Endothelial cell of umbilical vein (primary cell): ENCODE measurements around the gene HSBP1. TPM values are rescaled to one million over a fixed set of nuclear protein-coding genes. Genes with fewer than 3 reads are reported as not detected.

Experiments used
- BruUV-seq: library from RNA; stranded (reverse); fragments of 400-500 nt; replicated peaks from 2 replicates; lab custom pipeline; 2021; lab: Mats Ljungman, UMichigan
- CTCF ChIA-PET: fragments of 300-600, 350-600 bp; sonication (Branson Sonifier 250); formaldehyde crosslinking; loops from one replicate; lab custom pipeline; 2021; ENCODE audit warnings: antibody characterized with exemption, inconsistent platforms; lab: Charles Lee
- POLR2A ChIA-PET: fragments of 300-600, 350-600 bp; sonication (Branson Sonifier 250); formaldehyde crosslinking; loops from one replicate; lab custom pipeline; 2021; ENCODE audit warnings: antibody characterized with exemption, inconsistent platforms; lab: Charles Lee
- DNase-seq: peaks from one replicate; pipeline ENCODE4 v3.0.0-alpha.2; 2011; ENCODE audit warnings: low read depth, low spot score
- FAIRE-seq: peaks from 2 replicates; lab custom pipeline; 2011; peaks lifted over from hg19 to GRCh38; lab: Jason Lieb, UNC
- H2AFZ ChIP-seq: 2 replicates; pipeline ENCODE4 v1.6.0; 2012; ENCODE audit warnings: low read depth, low read length, control low read depth, inconsistent platforms
- H3K27ac ChIP-seq: 2 replicates; pipeline ENCODE4 v1.5.1; 2011; ENCODE audit warnings: low read depth, mild to moderate bottlenecking, control low read depth, low read length, moderate library complexity; ENCODE audit not compliant: insufficient read depth
- H3K27me3 ChIP-seq, 2 experiments: 2 replicates each; pipeline versions ENCODE4 v1.6.0 to v1.6.1; 2011; ENCODE audit warnings: low read length in 2 of 2, mixed read lengths in 1 of 2; ENCODE audit not compliant: control insufficient read depth in 2 of 2, insufficient read depth in 2 of 2
- H3K36me3 ChIP-seq, 2 experiments: 2 replicates in 1 of 2; 3 replicates in 1 of 2; pipeline ENCODE4 v1.5.1; 2011; ENCODE audit warnings: low read length in 2 of 2, mild to moderate bottlenecking in 1 of 2, moderate library complexity in 1 of 2; ENCODE audit not compliant: control insufficient read depth in 2 of 2, insufficient read depth in 2 of 2; ENCODE audit errors: extremely low read depth in 1 of 2
- H3K4me1 ChIP-seq: 3 replicates; pipeline ENCODE4 v1.5.1; 2011; ENCODE audit warnings: mild to moderate bottlenecking, low read length; ENCODE audit not compliant: control insufficient read depth, insufficient read depth; ENCODE audit errors: extremely low read depth
- H3K4me2 ChIP-seq: 2 replicates; pipeline ENCODE4 v1.6.1; 2011; ENCODE audit warnings: low read length, control low read depth, mixed read lengths; ENCODE audit not compliant: insufficient read depth
- H3K4me3 ChIP-seq, 3 experiments: fragments of 200-600 bp in 1 of 3; sonication (generic), shearing (Covaris generic) in 1 of 3; replicated peaks in 1 of 3; 2 replicates each; pipeline ENCODE4 v1.5.1; 2011 to 2016; ENCODE audit warnings: control low read depth in 3 of 3, low read length in 3 of 3, mild to moderate bottlenecking in 2 of 3, inconsistent platforms in 1 of 3, low read depth in 1 of 3, moderate library complexity in 1 of 3; ENCODE audit not compliant: insufficient read depth in 1 of 3
- H3K79me2 ChIP-seq: 2 replicates; pipeline ENCODE4 v1.6.0; 2012; ENCODE audit warnings: low read length, inconsistent platforms; ENCODE audit not compliant: control insufficient read depth, insufficient read depth
- H3K9ac ChIP-seq: replicated peaks from 2 replicates; pipeline ENCODE3; 2011; ENCODE audit warnings: low read length, control low read depth; ENCODE audit not compliant: insufficient read depth; ENCODE audit errors: extremely low read depth
- H3K9me1 ChIP-seq: replicated peaks from 3 replicates; pipeline ENCODE4 v1.6.0; 2011; ENCODE audit warnings: mild to moderate bottlenecking, low read length; ENCODE audit not compliant: control insufficient read depth, insufficient read depth; ENCODE audit errors: extremely low read depth
- H3K9me3 ChIP-seq: replicated peaks from 2 replicates; pipeline ENCODE4 v1.5.1; 2012; ENCODE audit warnings: low read length, inconsistent platforms; ENCODE audit not compliant: control insufficient read depth, insufficient read depth
- H4K20me1 ChIP-seq: replicated peaks from 2 replicates; pipeline ENCODE3; 2011; ENCODE audit warnings: mild to moderate bottlenecking, low read length; ENCODE audit not compliant: control insufficient read depth, insufficient read depth; ENCODE audit errors: extremely low read depth
- EZH2 ChIP-seq: IDR thresholded peaks from 2 replicates; pipeline ENCODE4 v1.6.1; 2012; ENCODE audit warnings: borderline replicate concordance, low read depth, mild to moderate bottlenecking, moderate library complexity, low read length, inconsistent platforms; ENCODE audit not compliant: severe bottlenecking
- FOS ChIP-seq: IDR thresholded peaks from 2 replicates; pipeline ENCODE4 v1.6.1; 2011; ENCODE audit warnings: mild to moderate bottlenecking, low read length, moderate library complexity, borderline replicate concordance; ENCODE audit not compliant: insufficient read depth
- GATA2 ChIP-seq: IDR thresholded peaks from 2 replicates; pipeline ENCODE4 v1.7.0; 2011; ENCODE audit warnings: low read depth, mild to moderate bottlenecking, moderate library complexity, mixed read lengths, low read length; ENCODE audit not compliant: insufficient read length, insufficient read depth
- JUN ChIP-seq: IDR thresholded peaks from 2 replicates; pipeline ENCODE4 v1.6.1; 2011; ENCODE audit warnings: borderline replicate concordance, low read depth; ENCODE audit not compliant: insufficient read length, insufficient read depth
- MYC ChIP-seq: IDR thresholded peaks from one replicate; pipeline ENCODE4 v1.6.1; 2011; ENCODE audit warnings: mild to moderate bottlenecking, low read depth, low read length
- POLR2A ChIP-seq: IDR thresholded peaks from 2 replicates; pipeline ENCODE4 v1.6.1; 2012; ENCODE audit warnings: low read depth, mild to moderate bottlenecking, control low read depth, low read length
- POLR2AphosphoS5 ChIP-seq: IDR thresholded peaks from 2 replicates; pipeline ENCODE4 v1.6.1; 2012; ENCODE audit warnings: low read depth, mild to moderate bottlenecking, control low read depth, low read length, moderate library complexity; ENCODE audit not compliant: insufficient read depth
- dilution Hi-C: fragments of 300-500 bp; cut with MboI; formaldehyde crosslinking; loops from one replicate; pipeline ENCODE4 v1.15.0; 2019; ENCODE audit warnings: low sequenced_read_pairs; ENCODE audit not compliant: extremely low pct_ligation_motif_present
- intact Hi-C: fragments of 100-400 bp; cut with micrococcal nuclease; formaldehyde crosslinking; loops from one replicate; pipeline ENCODE4 v1.10.0; 2022
- polyA plus RNA-seq, 4 experiments: library from polyadenylated mRNA; depleted of rRNA in 3 of 4; stranded (reverse) in 3 of 4; unstranded in 1 of 4; fragments of >200 nt; gene quantifications; 2 replicates each; pipeline versions ENCODE4 v1.2.1 to v1.2.3, GENCODE V29; 2011 to 2012; ENCODE audit warnings: missing spikeins in 1 of 4
- total RNA-seq: library from RNA; stranded (reverse); gene quantifications from 2 replicates; pipeline ENCODE4 v1.2.3, GENCODE V29; 2021
- TF ChIP-seq, protein P1 (sequence below): IDR thresholded peaks from 2 replicates; pipeline ENCODE4 v1.6.1; 2011; ENCODE audit not compliant: insufficient read depth, insufficient read length
- TF ChIP-seq, protein P2 (sequence below), 2 donors: IDR thresholded peaks; 1 replicate in 1 of 2; 2 replicates in 1 of 2; pipeline ENCODE4 v1.5.1; 2011; ENCODE audit warnings: low read length in 2 of 2, mild to moderate bottlenecking in 2 of 2, moderate library complexity in 2 of 2, control low read depth in 1 of 2, inconsistent platforms in 1 of 2, low read depth in 1 of 2; ENCODE audit not compliant: insufficient read depth in 1 of 2; ENCODE audit errors: extremely low read depth in 1 of 2

The HSBP1 gene
- total and polyA plus RNA-seq, 2 donors (not counting 3 experiments of a cell fraction or from before 2014, with no cell fraction given), result 40.8 to 136 TPM

GRCh38 chr16:83850947-83851346 is 43.2 kb downstream of the HSBP1 start:
- Histone ChIP-seq H2AFZ (no peak overlapping the region), H3K9me1 (no peaks in the 10 kb centered on the region), H3K4me1 (peaks cover 6% of the 10 kb centered on the region), H3K9me3 (no peaks in the 10 kb centered on the region), H3K4me3 (no peak overlapping the region), H3K9ac (no peak overlapping the region), H4K20me1 (no peaks in the 10 kb centered on the region), H3K79me2 (no peaks in the 10 kb centered on the region), H3K4me2 (no peak overlapping the region), H3K27me3 (peaks cover 1 to 3% of the 10 kb centered on the region in 2 experiments), H3K36me3 (no peaks in the 10 kb centered on the region), H3K27ac (no peak overlapping the region)
- POLR2A ChIA-PET, result no interaction called here
- DNase-seq (no peak), FAIRE-seq (no peak)
- CTCF ChIA-PET, result no interaction called here
- dilution Hi-C loops (no loop called here), intact Hi-C loops (no loop called here)
- TF ChIP-seq POLR2AphosphoS5 (no peak), JUN (no peak), MYC (no peak), EZH2 (no peak), GATA2 (no peak), POLR2A (no peak), FOS (no peak)
- TF ChIP-seq, protein P1, sequence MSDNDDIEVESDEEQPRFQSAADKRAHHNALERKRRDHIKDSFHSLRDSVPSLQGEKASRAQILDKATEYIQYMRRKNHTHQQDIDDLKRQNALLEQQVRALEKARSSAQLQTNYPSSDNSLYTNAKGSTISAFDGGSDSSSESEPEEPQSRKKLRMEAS, result no peak
- TF ChIP-seq, protein P2, sequence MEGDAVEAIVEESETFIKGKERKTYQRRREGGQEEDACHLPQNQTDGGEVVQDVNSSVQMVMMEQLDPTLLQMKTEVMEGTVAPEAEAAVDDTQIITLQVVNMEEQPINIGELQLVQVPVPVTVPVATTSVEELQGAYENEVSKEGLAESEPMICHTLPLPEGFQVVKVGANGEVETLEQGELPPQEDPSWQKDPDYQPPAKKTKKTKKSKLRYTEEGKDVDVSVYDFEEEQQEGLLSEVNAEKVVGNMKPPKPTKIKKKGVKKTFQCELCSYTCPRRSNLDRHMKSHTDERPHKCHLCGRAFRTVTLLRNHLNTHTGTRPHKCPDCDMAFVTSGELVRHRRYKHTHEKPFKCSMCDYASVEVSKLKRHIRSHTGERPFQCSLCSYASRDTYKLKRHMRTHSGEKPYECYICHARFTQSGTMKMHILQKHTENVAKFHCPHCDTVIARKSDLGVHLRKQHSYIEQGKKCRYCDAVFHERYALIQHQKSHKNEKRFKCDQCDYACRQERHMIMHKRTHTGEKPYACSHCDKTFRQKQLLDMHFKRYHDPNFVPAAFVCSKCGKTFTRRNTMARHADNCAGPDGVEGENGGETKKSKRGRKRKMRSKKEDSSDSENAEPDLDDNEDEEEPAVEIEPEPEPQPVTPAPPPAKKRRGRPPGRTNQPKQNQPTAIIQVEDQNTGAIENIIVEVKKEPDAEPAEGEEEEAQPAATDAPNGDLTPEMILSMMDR (IDR thresholded peaks at IDR 0.05; ENCODE audit: extremely low read depth in 1 of 2, insufficient read depth in 1 of 2, low read depth in 1 of 2, low read length in 2 of 2), result no peak
- BruUV-seq, result no TSS peak
